ENCODE results near the gene HOXD4.

GRCh38 chr2:176135035-176135440, 16.3 kb upstream of the HOXD4 start:
- no peak for TF ChIP-seq POLR2A (IDR thresholded peaks at IDR 0.05; ENCODE audit: low read length)
- no peak for TF ChIP-seq GATA1 (IDR thresholded peaks at IDR 0.05; ENCODE audit: low read depth, low read length)
